ENCODE measurements around the gene ZBTB3. TPM values are rescaled to one million over a fixed set of nuclear protein-coding genes. Genes with fewer than 3 reads are reported as not detected.

The ZBTB3 gene
- total and polyA plus RNA-seq, 9 of the 15 experiments (the other 6 are each of a cell fraction or from before 2014, with no cell fraction given) = 1.9 to 10.0 (median 4.9) TPM

DNA sequence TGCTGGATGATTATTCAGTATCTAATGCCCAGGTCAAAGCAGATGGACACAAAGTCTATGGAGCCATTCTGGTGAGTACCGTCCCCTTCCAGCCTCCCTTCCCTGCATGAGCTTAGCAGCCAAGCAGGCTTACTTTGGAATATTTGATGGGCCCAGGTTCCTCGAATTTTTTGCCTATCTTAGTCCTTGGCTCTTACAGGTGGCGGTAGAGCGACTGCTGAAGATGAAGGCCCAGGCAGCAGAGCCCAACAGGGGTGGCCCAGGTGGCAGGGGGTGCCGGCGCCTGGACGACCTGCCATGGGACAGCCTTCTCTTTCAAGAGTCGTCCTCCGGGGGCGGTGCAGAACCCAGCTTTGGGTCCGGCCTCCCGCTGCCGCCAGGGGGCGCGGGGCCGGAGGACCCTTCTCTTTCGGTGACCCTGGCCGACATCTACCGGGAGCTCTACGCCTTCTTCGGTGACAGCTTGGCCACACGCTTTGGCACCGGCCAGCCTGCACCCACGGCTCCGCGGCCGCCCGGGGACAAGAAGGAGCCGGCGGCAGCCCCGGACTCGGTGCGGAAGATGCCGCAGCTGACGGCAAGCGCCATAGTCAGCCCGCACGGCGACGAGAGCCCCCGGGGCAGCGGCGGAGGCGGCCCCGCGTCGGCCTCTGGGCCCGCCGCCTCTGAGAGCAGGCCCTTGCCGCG, 32.5 kb upstream of the ZBTB3 start (continued):
- TF ChIP-seq FUS (optimal IDR thresholded peaks at IDR 0.05; ENCODE audit: low read depth, low read length) (no peak), TAF1 (IDR thresholded peaks at IDR 0.05; ENCODE audit: control insufficient read depth, extremely low read depth, insufficient read depth, low read length, severe bottlenecking) (no peak), NR2F6 (CRISPR knock-in tag; IDR thresholded peaks at IDR 0.05) (no peak), SMARCA4 (IDR thresholded peaks at IDR 0.05) (no peak), HSF4 (CRISPR knock-in tag; IDR thresholded peaks at IDR 0.05; ENCODE audit: borderline replicate concordance) (no peak), MYBL2 (IDR thresholded peaks at IDR 0.05; ENCODE audit: low read depth) (no peak), MYBL2 (CRISPR knock-in tag; IDR thresholded peaks at IDR 0.05; ENCODE audit: borderline replicate concordance) (no peak), ZNF282 (CRISPR knock-in tag; IDR thresholded peaks at IDR 0.05) (no peak), EP300 (IDR thresholded peaks at IDR 0.05; ENCODE audit: low read length) (peak; percentile 15; the same call in 1 of the 2 replicates), ATF7 (IDR thresholded peaks at IDR 0.05) (no peak), FOXJ3 (CRISPR knock-in tag; IDR thresholded peaks at IDR 0.05) (no peak), TBP (optimal IDR thresholded peaks at IDR 0.05; ENCODE audit: low read depth, low read length) (peak; percentile 47), ZNF311 (CRISPR knock-in tag; IDR thresholded peaks at IDR 0.05) (no peak), E2F3 (CRISPR knock-in tag; IDR thresholded peaks at IDR 0.05) (no peak), KAT2B (IDR thresholded peaks at IDR 0.05; ENCODE audit: low read depth, low read length) (peak; percentile 41), TRIM24 (IDR thresholded peaks at IDR 0.05) (no peak)
- TF ChIP-seq, protein P1, sequence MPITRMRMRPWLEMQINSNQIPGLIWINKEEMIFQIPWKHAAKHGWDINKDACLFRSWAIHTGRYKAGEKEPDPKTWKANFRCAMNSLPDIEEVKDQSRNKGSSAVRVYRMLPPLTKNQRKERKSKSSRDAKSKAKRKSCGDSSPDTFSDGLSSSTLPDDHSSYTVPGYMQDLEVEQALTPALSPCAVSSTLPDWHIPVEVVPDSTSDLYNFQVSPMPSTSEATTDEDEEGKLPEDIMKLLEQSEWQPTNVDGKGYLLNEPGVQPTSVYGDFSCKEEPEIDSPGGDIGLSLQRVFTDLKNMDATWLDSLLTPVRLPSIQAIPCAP (CRISPR knock-in tag; IDR thresholded peaks at IDR 0.05; ENCODE audit: borderline replicate concordance) = no peak
- TF ChIP-seq, protein P2, sequence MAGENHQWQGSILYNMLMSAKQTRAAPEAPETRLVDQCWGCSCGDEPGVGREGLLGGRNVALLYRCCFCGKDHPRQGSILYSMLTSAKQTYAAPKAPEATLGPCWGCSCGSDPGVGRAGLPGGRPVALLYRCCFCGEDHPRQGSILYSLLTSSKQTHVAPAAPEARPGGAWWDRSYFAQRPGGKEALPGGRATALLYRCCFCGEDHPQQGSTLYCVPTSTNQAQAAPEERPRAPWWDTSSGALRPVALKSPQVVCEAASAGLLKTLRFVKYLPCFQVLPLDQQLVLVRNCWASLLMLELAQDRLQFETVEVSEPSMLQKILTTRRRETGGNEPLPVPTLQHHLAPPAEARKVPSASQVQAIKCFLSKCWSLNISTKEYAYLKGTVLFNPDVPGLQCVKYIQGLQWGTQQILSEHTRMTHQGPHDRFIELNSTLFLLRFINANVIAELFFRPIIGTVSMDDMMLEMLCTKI (IDR thresholded peaks at IDR 0.05; ENCODE audit: partially characterized antibody) = no peak
- TF ChIP-seq, protein P3, sequence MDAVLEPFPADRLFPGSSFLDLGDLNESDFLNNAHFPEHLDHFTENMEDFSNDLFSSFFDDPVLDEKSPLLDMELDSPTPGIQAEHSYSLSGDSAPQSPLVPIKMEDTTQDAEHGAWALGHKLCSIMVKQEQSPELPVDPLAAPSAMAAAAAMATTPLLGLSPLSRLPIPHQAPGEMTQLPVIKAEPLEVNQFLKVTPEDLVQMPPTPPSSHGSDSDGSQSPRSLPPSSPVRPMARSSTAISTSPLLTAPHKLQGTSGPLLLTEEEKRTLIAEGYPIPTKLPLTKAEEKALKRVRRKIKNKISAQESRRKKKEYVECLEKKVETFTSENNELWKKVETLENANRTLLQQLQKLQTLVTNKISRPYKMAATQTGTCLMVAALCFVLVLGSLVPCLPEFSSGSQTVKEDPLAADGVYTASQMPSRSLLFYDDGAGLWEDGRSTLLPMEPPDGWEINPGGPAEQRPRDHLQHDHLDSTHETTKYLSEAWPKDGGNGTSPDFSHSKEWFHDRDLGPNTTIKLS (IDR thresholded peaks at IDR 0.05; ENCODE audit: borderline replicate concordance, low read depth) = 0 out of 2 replicates have a peak, but pooled peaks have one; percentile 9
- TF ChIP-seq, protein P4, sequence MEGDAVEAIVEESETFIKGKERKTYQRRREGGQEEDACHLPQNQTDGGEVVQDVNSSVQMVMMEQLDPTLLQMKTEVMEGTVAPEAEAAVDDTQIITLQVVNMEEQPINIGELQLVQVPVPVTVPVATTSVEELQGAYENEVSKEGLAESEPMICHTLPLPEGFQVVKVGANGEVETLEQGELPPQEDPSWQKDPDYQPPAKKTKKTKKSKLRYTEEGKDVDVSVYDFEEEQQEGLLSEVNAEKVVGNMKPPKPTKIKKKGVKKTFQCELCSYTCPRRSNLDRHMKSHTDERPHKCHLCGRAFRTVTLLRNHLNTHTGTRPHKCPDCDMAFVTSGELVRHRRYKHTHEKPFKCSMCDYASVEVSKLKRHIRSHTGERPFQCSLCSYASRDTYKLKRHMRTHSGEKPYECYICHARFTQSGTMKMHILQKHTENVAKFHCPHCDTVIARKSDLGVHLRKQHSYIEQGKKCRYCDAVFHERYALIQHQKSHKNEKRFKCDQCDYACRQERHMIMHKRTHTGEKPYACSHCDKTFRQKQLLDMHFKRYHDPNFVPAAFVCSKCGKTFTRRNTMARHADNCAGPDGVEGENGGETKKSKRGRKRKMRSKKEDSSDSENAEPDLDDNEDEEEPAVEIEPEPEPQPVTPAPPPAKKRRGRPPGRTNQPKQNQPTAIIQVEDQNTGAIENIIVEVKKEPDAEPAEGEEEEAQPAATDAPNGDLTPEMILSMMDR (IDR thresholded peaks at IDR 0.05 in 2 of 3, conservative IDR thresholded peaks at IDR 0.05 in 1 of 3; ENCODE audit: insufficient read depth in 2 of 3, low read depth in 1 of 3, low read length in 3 of 3) = peak; percentile 98 to 100 (median 100)
- TF ChIP-seq, protein P5, sequence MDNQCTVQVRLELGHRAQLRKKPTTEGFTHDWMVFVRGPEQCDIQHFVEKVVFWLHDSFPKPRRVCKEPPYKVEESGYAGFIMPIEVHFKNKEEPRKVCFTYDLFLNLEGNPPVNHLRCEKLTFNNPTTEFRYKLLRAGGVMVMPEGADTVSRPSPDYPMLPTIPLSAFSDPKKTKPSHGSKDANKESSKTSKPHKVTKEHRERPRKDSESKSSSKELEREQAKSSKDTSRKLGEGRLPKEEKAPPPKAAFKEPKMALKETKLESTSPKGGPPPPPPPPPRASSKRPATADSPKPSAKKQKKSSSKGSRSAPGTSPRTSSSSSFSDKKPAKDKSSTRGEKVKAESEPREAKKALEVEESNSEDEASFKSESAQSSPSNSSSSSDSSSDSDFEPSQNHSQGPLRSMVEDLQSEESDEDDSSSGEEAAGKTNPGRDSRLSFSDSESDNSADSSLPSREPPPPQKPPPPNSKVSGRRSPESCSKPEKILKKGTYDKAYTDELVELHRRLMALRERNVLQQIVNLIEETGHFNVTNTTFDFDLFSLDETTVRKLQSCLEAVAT (IDR thresholded peaks at IDR 0.05) = peak in 1 of 2 experiments; percentile 86; a peak in 2 of 4 replicates
- TF ChIP-seq, protein P6, sequence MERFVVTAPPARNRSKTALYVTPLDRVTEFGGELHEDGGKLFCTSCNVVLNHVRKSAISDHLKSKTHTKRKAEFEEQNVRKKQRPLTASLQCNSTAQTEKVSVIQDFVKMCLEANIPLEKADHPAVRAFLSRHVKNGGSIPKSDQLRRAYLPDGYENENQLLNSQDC (CRISPR knock-in tag; IDR thresholded peaks at IDR 0.05) = no peak

Data from K562 (cell line).